Psoas muscle (tissue), 8 donors: Measurements from ENCODE around the gene CDSN. TPM values are rescaled to one million over a fixed set of nuclear protein-coding genes. Genes with fewer than 3 reads are reported as not detected.

ENCODE experiments used
- ATAC-seq, 4 donors: fragments of 200-7000 bp; cut with Tn5 transposase; one replicate each; pipeline ENCODE4 v1.9.1; 2020; ENCODE audit warnings: moderate library complexity in 3 of 4, mild to moderate bottlenecking in 2 of 4
- DNase-seq, 2 donors: peaks; one replicate each; pipeline ENCODE4 v3.0.0-alpha.2; 2020
- H3K27ac ChIP-seq: fragments of 200-600 bp; one replicate; pipeline ENCODE4 v1.8.0; 2022
- H3K27me3 ChIP-seq, 3 donors: fragments of 200-600 bp in 1 of 3; one replicate each; pipeline versions ENCODE4 v1.6.1 to v1.8.0; 2013 to 2022; ENCODE audit warnings: low read length in 2 of 3, mild to moderate bottlenecking in 2 of 3, moderate library complexity in 1 of 3; ENCODE audit not compliant: insufficient read depth in 3 of 3
- H3K36me3 ChIP-seq, 2 donors: fragments of 200-600 bp in 1 of 2; one replicate each; pipeline versions ENCODE4 v1.6.1 to v1.8.0; 2013 to 2022; ENCODE audit warnings: low read depth in 1 of 2, mild to moderate bottlenecking in 1 of 2, moderate library complexity in 1 of 2; ENCODE audit not compliant: insufficient read depth in 1 of 2
- H3K4me1 ChIP-seq: fragments of 200-600 bp; one replicate; pipeline ENCODE4 v1.8.0; 2022
- H3K4me3 ChIP-seq: fragments of 200-600 bp; one replicate; pipeline ENCODE4 v1.8.0; 2022; ENCODE audit warnings: mild to moderate bottlenecking
- H3K9me3 ChIP-seq: fragments of 200-600 bp; one replicate; pipeline ENCODE4 v1.8.0; 2022
- CTCF ChIP-seq: fragments of 200-600 bp; IDR thresholded peaks from one replicate; pipeline ENCODE4 v1.8.0; 2022; ENCODE audit warnings: antibody characterized with exemption
- WGBS, 3 donors: extraction: QIAGEN DNeasy Blood & Tissue Kit; methylation state at CpG; one replicate each; pipeline versions ENCODE4 v1.1.6 to v1.1.7; 2013; 5-methylcytosine and 5-hydroxymethylcytosine counted together
- intact Hi-C, 2 donors: fragments of 100-400 bp; cut with DNase I; formaldehyde crosslinking; loops; one replicate each; pipeline versions ENCODE4 v1.11.0 to v1.14.2; 2022
- polyA plus RNA-seq, 3 donors: library from polyadenylated mRNA; stranded (reverse); fragments of 200-250 nt; gene quantifications; one replicate each; pipeline ENCODE4 v1.2.3, GENCODE V29; 2013
- total RNA-seq, 4 donors: library from RNA; stranded (reverse); fragmentation: NEBNext Ultra II Directional in 2 of 4; extraction: Animal tissue kit (Norgen Biotek cat#: 25700) in 2 of 4; gene quantifications; one replicate each; pipeline versions ENCODE4 v1.2.1 to v1.2.4, GENCODE V29; 2021 to 2023
- donor health status: healthy with polysubstance abuse.
- donor health status: DM: no; HTN: no; CAD: no; lungs with moderate emphysema.
- donor health status: Bipolar disorder and iron deficiency.
- donor health status: healthy.
- donor health status: DM: yes; HTN: yes; CAD: no.
- donor health status: DM: no; HTN: no; CAD: no.
- donor health status: DM: no; HTN: no; CAD: no.
- donor health status: DM: yes; HTN: yes; CAD: no.

Gene CDSN
- total and polyA plus RNA-seq, 7 donors, result not detected

- 83 to 87% (median 87%) methylated on average over 7 of the region's 7 CpGs for WGBS, 3 donors
- Histone ChIP-seq H3K4me1 (no peaks in the 10 kb centered on the region), H3K4me3 (no peak overlapping the region), H3K27me3 (no peaks in the 10 kb centered on the region), H3K36me3 (peaks cover 0 to 51% of the 10 kb centered on the region in 2 donors), H3K27ac (no peak overlapping the region), H3K9me3 (no peaks in the 10 kb centered on the region)
- intact Hi-C loops, result no loop called here
- TF ChIP-seq CTCF, result no peak
- ATAC-seq (no peak), DNase-seq (peak in 1 of 2 donors; percentile 36)
These were observed 32.5 kb upstream of the CDSN start for GRCh38 chr6:31152781-31153180.

GRCh38 chr6:31149827-31150447 is 29.7 kb upstream of the CDSN start:
- Histone ChIP-seq H3K4me1 (no peaks in the 10 kb centered on the region), H3K27me3 (no peaks in the 10 kb centered on the region), H3K27ac (no peak overlapping the region), H3K9me3 (no peaks in the 10 kb centered on the region), H3K36me3 (peaks cover 0 to 56% of the 10 kb centered on the region in 2 donors), H3K4me3 (no peak overlapping the region)
- 87 to 90% (median 89%) methylated on average over 6 of the region's 6 CpGs for WGBS, 3 donors
- intact Hi-C loops, result no loop called here
- peak in 1 of 2 donors; percentile 29 for DNase-seq
- TF ChIP-seq CTCF, result no peak
- no peak for ATAC-seq

GRCh38 chr6:31145386-31145785 is 25.1 kb upstream of the CDSN start:
- no peak for ATAC-seq
- intact Hi-C loops, result no loop called here
- TF ChIP-seq CTCF, result no peak
- DNase-seq, result peak in 1 of 2 donors; percentile 29
- H3K4me3 ChIP-seq, result no peak overlapping the region
- H3K4me1 ChIP-seq, result no peaks in the 10 kb centered on the region
- H3K36me3 ChIP-seq, result peaks cover 0 to 65% of the 10 kb centered on the region in 2 donors
- H3K9me3 ChIP-seq, result no peaks in the 10 kb centered on the region
- H3K27me3 ChIP-seq, result no peaks in the 10 kb centered on the region
- WGBS, 3 donors, result 92 to 96% (median 94%) methylated on average over 10 of the region's 10 CpGs
- H3K27ac ChIP-seq, result no peak overlapping the region

- H3K27me3 ChIP-seq, result no peaks in the 10 kb centered on the region
- ATAC-seq, result no peak
- no peaks in the 10 kb centered on the region for H3K9me3 ChIP-seq
- peaks cover 0 to 61% of the 10 kb centered on the region in 2 donors for H3K36me3 ChIP-seq
- DNase-seq, result peak in 1 of 2 donors; percentile 35
- H3K4me3 ChIP-seq, result no peak overlapping the region
- intact Hi-C loops, result no loop called here
- no peak for TF ChIP-seq CTCF
- no peaks in the 10 kb centered on the region for H3K4me1 ChIP-seq
- 62 to 82% (median 65%) methylated on average over 9 to 11 of the region's 11 CpGs for WGBS, 3 donors
- H3K27ac ChIP-seq, result no peak overlapping the region
These were observed 24.7 kb upstream of the CDSN start for GRCh38 chr6:31144970-31145340.
